Activated CD4-positive, alpha-beta T cell treated with anti-CD3 and anti-CD28 coated beads, Interleukin-2, amount 50 U/mL, for 4 hours (primary cell): ENCODE measurements around the gene MGRN1.
A peak's percentile ranks its signal among the peaks of the same experiment; 100 is the strongest.

Experiments
- DNase-seq, 2 experiments: peaks; one replicate each; pipeline ENCODE4 v3.0.0-alpha.2; 2020

The MGRN1 gene

GRCh38 chr16:4625560-4626159 is 1.0 kb downstream of the MGRN1 start:
- DNase-seq = no peak

- no peak for DNase-seq
These were observed 1.8 kb downstream of the MGRN1 start for GRCh38 chr16:4626396-4626795.

- DNase-seq = no peak
These were observed 3.7 kb downstream of the MGRN1 start for GRCh38 chr16:4628283-4628682.

GRCh38 chr16:4631444-4631843 is 6.8 kb downstream of the MGRN1 start:
- DNase-seq = no peak

GRCh38 chr16:4633910-4634635 is 9.4 kb downstream of the MGRN1 start:
- DNase-seq = no peak

GRCh38 chr16:4634768-4635167 is 10.1 kb downstream of the MGRN1 start:
- no peak for DNase-seq

- no peak for DNase-seq
These were observed 11.6 kb downstream of the MGRN1 start for GRCh38 chr16:4636196-4636595.

- DNase-seq = no peak
These were observed 13.0 kb downstream of the MGRN1 start for GRCh38 chr16:4637501-4638166.

GRCh38 chr16:4639899-4640509 is 15.4 kb downstream of the MGRN1 start:
- no peak for DNase-seq

GRCh38 chr16:4640572-4641305 is 16.1 kb downstream of the MGRN1 start:
- no peak for DNase-seq

GRCh38 chr16:4641306-4641687 is 16.7 kb downstream of the MGRN1 start:
- no peak for DNase-seq

GRCh38 chr16:4641895-4642294 is 17.3 kb downstream of the MGRN1 start:
- no peak for DNase-seq

GRCh38 chr16:4646773-4647643 is 22.4 kb downstream of the MGRN1 start:
- DNase-seq = no peak

- DNase-seq = no peak
These were observed 23.0 kb downstream of the MGRN1 start for GRCh38 chr16:4647644-4647980.

GRCh38 chr16:4648917-4649316 is 24.3 kb downstream of the MGRN1 start:
- DNase-seq = no peak

GRCh38 chr16:4649744-4650442 is 25.3 kb downstream of the MGRN1 start:
- DNase-seq = no peak

- DNase-seq = peak; percentile 67 to 68
These were observed 25.9 kb downstream of the MGRN1 start for GRCh38 chr16:4650443-4651074.

GRCh38 chr16:4651827-4652226 is 27.2 kb downstream of the MGRN1 start:
- no peak for DNase-seq

GRCh38 chr16:4652561-4652960 is 27.9 kb downstream of the MGRN1 start:
- no peak for DNase-seq

- no peak for DNase-seq
These were observed 29.7 kb downstream of the MGRN1 start for GRCh38 chr16:4654011-4654963.
